ENCODE results near the gene STXBP5.

The STXBP5 gene

DNA sequence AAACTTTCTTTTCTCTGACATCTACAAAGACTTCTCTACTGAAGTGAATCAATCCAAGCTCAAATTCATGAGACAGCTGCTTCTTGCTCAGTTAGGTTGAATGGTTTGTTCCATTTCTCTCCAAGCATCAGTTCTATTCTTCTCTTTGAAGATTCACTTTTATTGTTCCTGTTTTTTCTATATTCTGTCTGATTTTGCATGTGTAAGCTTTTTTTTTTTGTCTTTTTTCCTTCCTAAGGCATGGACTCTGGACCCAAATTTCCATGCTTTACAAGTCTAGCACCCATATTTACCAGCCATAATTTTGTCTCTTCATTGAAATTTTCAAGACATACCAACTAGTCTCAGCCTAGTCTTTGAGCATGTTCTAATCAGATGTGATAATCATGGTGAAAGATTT is 25.9 kb upstream of the STXBP5 start:
- DNase-seq, result no peak

DNA sequence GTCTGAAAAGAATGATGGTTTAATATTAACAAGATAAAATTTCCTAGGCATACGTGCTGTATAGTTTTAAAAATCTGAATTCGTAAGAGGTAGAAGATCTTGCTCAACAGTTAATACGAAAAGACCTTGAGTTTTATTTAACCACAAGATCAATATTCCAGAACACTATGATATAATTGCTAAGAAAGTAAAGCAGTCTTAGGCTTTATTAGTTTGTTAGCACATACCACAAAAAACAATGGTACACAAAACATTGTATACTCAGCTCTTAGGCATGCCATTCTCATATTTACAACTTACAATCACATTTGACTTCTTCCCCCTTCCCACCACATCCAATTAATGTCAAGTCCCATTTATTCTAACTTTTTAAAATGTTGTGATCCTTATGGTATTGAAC is 24.4 kb upstream of the STXBP5 start:
- no peak for DNase-seq

DNA sequence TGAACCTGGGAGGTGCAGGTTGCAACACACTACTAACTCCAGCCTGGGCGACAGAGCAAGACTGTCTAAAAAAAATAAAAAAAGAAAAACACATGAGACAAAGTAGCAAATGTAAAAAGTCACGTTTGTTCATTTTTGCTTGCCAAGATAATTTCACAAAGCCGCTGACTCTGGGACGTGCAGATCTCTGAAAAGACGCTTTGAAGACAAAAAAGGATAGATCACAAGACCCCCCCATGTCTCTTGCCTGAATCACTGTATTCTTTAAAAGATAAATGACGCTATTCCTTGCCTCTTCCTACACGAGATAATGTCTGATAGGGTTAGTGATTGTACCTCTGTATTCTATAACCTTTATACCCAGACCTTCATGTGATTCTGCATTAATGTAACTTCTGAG is 23.3 kb upstream of the STXBP5 start:
- no peak for DNase-seq

DNA sequence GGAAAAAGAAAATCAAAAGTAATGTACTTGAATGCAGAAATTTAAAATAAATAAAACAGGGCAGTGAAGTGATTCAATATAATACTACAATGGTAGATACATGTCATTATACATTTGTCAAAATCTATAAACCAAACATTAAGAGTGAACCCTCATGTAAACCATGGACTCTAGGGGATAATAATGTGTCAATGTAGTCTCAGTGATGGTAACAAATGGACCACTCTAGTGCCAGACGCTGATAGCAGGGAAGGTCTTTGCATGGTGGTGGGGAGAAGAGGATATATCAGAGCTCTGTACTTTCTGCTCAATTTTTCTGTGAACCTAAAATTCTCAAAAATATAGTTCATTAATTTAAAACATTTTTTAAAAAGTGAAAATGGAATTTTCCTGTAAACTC is 19.8 kb upstream of the STXBP5 start:
- no peak for DNase-seq

DNA sequence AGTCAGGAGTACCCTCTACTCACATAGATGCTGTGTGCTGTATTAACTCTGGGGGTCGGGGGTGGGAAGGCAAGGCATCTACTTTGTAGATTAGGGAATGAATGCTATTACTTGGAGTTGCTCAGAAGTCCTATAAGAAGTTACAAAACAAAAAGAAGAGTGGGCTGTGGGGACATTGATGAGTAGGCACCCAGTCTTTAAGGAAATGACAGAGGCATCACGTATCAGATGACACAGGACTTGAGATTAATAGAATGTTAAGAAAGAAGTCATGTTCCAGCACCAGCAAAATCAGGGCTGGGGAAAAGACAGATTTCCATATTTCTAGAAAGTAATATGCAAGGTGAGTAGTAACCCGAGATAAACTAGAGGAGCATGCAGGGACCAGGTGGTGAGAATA is 19.0 kb upstream of the STXBP5 start:
- no peak for DNase-seq

DNA sequence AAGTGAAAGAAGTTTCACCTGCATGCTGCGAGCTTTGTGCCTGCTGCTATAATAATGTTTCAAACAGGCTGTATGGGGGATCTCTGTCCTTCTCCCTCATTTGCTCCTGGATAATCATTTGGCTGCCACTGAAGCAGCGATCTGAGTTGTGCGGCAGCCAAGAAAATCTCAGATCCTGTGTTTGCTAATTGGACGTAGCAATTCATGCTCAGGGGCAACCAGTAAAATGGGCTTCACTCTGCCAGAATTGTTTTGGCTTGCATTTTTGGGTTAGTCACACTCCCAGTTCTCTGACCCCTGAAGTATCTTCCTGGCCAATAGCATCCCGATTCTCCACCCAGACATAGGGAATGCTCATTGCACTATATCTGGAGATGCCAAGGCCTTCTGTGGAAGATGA is 13.7 kb upstream of the STXBP5 start:
- no peak for DNase-seq

DNA sequence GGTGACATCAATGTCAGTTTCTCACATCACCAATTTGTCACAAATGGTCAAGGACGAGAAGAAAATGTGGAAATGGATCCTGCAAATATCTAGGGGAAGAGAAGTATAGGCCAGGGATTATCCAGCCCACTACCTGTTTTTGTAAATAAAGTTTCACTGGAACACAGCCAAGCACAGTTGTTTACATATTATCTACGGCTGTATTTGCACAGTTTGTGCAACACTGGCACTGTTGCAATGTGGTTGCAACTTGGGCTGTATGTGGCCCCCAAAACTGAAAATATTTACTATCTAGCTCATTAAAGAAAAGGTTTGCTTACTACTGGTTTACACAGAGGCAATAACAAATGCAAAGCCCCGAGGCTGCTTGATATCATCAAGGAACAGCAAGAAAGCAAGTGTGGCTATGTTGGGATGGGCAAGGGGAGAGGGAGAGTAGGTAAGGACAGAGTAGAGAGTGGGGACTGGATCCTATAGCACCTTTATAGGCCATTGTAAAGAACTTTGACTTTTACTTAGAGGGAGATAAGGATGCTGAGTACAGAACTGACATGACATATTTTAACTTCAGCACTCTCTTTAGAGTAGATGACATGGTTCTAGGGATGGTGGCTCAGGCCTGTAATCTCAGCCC is 11.8 kb upstream of the STXBP5 start:
- DNase-seq, result no peak

DNA sequence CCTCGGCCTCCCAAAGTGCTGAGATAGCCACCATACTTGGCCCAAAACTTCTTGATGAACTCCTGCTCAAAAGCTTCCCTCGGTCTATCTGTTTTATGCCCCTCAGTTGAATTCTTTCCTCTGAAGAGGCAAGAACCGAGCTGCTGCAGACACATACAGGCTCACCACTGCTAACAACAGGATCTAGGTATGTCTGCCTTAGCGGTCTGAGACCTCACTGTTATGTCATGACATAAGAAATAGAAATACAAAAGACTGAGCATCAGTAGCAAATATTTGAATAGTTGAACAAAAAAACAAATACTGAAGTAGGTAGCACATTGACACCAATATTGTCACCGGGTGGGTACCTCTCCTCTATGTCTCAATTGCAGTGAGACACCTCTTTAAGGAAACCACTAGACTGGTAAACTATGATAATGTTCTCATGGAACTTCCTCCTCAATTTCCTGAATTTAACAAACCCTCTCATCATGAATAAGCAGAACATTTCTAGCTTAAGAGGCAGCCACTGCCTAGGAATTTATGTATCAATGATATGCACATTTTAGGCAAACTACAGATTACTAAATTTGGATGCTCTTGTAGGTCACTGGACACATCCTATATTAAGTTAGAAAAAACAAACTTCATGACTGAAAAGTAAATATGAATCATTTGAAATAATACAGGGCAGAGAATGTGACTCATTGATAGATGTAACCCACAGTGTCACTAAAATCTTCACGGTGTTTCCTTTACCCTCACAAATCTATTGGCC is 9.4 kb upstream of the STXBP5 start:
- peak; percentile 85 for DNase-seq

DNA sequence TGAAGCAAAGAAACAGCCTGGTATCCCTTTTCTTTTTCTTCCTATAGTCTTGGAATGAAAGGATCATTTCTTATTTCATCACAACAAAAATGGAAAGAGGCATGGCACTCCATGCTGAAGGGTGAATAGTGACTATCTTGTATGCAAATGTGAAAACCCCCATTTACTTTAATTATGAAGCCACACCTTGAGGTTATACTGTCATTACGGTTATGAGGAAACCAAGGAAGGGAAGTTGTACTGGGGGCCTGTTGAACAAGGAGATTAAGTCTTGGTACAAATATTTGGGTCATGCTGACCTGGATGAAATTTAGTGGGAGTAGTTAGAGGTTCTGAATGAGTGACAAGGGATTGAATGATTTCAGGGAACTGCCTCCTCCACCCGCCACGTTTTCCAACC is 8.7 kb upstream of the STXBP5 start:
- DNase-seq, result no peak

DNA sequence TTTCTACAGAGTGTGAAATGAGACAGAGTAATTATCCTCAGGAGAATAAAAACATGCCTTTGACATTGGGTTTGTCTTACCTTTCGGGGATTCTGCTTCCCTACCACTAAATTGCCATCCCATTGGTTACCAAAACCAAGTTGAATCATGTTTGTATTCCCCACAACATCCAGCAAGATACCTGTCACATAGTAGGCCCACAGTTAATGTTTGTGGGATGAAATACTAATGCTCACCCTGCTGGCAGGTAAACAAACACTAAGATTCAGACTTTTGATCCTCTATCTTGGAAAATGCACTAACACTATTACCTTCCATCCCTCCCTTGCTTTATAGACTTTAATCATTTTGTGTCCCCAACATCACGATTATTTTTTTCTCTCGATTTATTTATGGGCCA is 8.2 kb upstream of the STXBP5 start:
- no peak for DNase-seq

DNA sequence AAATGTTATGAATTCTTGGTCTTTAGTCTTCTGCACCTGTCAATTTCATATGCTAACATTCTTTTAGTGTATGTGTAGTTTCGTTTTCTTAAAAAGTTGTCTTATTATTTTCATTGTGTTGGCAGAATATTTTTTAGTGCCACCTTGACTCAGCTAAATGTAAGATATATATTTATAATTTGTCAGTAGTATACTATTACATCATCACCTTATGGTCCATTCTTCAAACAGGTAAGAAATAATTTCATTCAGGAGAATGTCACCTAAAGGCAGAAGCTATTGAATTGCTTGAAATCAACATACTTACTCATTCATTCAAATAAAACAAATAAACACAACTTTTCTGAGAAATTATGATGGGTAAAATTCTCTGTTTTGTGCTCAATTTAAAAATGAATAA is 3.5 kb upstream of the STXBP5 start:
- no peak for DNase-seq

DNA sequence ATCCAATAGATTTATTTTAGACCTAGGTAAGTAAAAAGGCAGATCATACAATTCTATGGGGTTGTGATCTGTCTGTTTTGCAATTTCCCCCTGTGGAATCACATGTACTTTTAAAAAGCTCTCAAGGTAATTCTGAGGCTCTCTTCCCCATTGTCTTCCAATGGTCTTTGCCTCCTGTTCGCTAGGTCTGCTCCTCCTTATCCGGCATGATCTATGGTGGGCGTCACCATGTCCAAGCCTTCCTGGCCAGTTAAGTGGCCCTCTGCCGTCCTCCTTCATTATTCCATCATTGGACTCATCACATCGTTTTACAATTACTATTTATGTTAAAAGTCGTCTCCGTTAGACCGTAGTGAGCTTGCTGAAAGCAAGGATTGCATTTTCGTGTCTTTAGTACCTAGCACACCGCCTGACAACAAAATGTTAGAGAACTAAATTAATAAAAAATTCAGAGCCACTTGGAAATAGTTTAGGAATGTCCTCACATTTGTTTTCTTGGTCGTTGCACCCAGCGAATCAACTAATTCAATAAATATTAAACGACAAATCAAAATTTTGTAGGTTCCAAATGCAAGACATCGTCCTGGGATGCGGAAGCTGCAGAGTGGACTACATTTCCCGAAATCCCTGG is 2.2 kb upstream of the STXBP5 start:
- peak; percentile 64 for DNase-seq

DNA sequence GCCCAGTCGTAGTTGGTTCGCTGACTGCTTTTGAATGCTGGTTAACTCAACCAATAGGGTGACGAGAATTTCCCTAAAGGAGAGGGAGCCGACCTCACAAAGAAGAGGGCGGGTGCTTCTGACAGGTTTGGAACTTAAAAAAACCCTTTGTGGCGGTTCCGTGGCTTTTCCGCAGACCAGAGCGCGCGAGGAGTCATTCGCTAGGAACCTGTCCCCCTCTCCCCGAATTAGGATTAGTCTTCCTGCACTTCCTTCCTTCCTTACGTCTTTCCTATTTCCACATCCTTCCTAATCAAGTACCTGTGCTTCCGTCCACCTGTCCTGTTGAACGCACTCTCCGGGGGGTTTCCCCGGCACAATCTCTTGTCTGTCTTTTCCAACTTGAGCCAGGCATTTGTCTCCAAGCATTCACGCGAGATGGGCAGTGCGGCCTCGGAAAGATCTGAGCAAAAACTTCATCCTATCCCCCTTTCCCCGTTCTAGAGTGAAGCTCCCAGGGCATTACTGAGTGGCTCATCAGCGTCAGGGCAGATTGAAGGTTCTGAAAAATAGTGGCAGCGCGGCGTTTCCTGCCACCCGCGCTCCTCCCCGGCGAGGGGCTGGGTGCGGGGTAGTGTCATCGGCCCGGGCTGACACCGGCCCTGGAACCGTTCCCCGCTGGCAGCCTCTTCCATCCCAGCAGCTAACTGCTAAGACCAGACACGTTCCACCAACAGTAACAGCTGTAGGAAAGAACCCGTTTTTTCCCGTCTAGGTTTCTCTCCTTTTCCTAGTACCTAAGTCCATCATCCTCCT is 1.5 kb upstream of the STXBP5 start:
- DNase-seq, result peak; percentile 99

DNA sequence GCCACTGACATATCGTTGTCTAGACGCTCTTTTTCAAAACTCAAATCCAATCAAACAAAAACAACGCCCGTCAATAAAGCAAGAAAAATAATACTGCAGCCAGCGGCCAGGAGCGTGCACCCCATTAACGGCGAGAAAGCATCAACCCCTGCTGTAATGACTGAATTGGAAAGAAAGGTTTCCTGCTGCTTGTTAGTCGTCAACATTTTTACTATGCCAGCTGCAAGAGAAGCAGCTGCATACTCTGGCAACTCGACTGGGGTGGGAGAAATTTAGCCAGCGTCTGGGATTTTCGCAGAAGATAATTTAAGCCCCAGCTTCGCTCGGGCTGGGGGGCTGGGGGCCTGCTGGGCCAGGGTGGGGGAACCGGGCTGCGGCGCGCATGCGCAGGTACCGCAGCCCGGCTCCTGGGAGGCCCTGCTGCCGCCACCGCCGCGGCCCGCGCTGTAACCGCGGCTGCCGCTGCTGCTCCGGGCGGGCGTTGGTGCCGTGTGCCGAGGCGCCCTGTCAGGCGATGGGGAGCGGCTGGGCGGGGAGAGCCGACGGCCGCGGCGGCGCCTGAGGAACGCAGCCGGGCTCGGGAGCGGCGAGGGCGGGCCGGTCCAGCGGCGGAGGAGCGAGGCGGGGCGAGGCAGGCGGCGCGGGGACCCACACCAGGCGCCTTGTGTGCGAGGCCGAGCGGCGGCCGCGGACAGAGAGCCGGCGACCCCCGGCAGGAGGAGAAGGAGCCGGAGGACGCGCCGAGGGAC is 732 bp upstream of the STXBP5 start:
- DNase-seq, result peak; percentile 86

DNA sequence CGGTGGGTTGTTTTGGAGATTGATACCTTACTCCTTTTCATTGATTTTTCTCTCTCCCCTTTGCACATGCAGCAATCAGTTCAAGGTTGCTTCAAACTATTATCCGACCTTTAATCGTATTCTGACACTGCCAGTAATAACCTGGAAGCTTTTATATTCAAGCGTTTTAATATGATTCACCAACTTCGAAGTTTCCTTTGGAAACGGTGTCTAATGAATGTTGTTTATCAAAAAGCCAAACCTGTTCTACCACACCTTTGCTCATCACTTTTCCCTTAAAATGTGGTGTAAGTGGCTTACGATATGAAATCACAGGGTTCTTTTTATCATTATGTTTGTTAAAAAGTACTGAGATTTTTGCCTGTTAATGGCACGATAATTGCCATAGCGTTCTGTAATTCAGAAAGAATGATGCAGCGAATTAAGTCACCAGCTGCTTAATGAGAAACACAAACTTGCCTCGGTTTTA is 660 bp downstream of the STXBP5 start:
- DNase-seq, result no peak

DNA sequence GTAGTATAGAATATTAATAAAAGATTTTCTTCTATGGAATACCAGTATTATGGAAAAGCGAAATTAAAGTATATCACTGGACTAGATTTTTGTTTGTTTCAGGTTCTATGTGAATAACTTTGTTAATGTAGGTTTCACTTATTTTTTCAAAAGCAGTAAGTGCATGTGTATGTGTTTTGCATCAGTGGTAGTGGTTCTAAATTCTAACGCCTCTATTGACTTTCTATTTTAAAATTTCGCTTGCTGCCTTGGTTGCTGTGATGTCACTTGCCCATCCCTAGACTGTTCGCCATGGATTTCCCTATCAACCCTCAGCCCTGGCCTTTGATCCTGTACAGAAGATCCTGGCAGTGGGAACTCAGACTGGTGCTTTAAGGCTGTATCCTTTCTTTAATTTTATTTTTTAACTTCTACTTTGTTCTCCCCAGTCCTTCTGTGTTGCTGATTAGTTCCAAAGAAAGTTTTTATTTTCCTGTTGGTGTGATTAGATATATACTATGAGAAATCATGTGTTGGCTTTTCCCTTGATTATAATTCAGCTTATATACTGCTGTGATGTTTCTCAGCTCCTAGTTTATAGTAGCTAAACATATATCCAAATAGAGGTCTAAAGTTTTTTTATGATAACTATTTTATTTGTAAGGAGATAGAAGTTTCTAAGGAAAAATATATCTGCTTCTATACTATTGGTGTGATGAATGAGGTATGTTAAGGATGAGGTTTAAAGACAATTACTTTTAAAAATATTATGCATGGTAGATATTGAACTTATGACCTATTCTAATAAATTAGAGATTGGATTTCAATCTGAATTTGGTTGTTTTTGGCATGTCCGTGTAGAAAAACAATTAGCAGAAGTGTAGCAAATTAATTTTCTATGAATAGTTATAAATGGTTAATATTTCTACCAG is 1.7 kb downstream of the STXBP5 start:
- no peak for DNase-seq

DNA sequence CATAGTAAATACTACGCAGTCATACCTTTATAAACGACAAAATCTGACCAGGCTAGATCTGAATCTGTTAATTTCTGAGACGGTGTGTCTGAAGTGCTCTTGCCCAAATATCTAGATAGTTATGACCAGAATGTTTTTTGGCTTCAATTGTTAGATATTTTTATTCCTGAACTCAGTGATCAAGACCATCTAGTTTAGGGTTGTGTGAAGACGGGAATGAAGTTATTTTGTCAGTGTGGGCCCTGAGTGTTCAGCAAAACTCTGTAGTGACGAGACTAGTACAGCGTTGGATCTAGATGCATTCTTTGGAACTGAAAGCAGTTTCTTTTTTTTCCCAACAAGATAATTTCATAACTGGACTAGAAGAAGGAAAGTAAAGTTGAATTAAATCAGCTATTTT is 3.1 kb downstream of the STXBP5 start:
- no peak for DNase-seq

DNA sequence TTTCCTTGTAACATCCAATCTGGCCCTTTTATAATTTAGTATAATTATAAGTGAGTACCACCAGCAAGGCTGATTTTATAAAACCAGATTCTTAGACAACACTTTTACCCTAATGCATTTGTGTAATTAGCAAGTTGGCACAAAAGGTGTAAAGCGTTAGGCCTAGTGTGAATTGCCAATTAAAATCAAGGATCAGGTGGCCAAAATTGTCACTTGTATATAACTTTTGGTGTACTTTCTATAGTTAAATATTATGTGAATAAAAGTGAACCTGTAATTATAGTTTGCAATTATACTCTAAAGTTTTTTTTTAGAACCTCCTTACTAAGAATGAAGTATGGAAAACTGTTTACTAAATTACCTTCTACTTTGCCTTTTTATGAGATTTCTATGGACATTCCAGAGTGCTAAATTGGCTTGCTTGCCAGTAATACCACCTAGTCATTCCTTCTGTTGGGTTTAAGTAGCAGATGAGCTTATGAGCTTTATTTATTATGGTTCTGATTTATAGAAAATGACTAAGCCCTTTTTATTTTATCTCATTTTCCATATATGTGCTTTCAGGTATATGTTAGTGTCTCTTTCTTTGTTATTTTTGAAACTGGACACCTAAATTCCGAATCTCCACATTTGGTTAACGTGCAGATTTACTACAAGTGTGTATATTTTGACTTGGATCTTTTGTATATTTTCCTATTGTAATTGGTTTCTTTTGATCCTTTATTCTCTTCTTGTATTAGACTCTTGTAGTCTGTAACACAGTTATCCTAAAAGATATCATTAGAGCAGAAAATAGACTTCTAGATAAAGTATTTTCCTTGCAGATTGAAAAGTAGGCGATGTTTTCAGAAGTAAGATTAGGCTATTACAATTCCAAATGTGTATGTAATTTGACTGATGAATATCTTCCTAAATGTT is 3.9 kb downstream of the STXBP5 start:
- no peak for DNase-seq

DNA sequence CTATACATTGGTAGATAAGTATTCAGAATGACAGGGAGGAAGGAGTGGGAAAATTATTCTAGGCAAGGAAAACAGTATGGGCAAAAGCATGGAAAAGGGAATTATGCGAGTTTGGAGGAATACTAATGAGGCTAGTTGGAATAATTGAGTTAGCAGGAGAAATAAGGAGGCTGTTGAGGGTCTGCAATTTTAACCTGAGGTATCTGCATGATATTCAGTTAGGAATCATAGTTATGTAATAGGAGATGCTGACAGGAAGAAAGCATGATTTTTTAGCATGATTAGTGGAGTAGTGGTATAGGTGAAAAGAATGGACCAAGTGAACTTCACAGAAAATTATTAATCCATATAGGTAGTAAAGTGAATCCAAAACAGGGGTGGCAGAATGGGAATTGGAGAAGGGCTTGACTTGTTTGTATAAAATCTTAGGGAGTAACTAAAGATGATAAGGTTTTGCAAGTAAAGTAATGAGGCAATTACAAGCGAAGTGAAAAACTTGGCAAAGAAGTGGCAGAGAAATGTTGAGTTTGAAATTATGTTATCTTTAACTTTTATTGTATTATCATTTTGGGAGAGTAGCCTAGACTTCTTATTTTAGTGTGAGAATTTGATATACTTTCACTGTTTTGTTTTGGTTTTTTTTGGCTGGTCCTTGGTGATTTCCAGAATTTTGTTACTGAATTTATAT is 5.7 kb downstream of the STXBP5 start:
- DNase-seq, result no peak

DNA sequence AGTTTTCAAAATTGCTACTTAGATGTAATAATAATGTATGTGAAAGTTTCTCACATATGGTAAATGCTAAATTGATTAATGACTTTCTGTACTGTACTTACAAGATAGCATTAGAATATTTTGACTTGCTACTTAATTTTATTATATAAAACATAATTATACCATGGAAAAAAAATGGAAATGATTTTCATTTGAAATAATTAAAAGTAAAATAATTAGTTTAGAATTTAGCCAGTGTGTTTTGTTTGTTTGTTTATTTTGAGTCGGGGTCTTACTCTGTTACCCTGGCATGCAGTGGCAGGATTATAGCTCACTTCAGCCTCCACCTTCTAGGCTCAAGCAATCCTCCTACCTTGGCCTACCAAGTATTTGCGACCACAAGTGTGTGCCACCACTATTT is 7.1 kb downstream of the STXBP5 start:
- no peak for DNase-seq

Measured in fibroblast of skin of back (primary cell).